Heart right ventricle (tissue), 16 donors: ENCODE results near the gene BDKRB2. TPM values are rescaled to one million over a fixed set of nuclear protein-coding genes. Genes with fewer than 3 reads are reported as not detected.
A peak's percentile ranks its signal among the peaks of the same experiment; 100 is the strongest.

Experiments
- ATAC-seq, 8 donors: fragments of 200-7000 bp; cut with Tn5 transposase; one replicate each; pipeline ENCODE4 v1.9.1; 2020; ENCODE audit warnings: mild to moderate bottlenecking in 8 of 8, moderate library complexity in 8 of 8, moderate number of reproducible peaks in 1 of 8
- DNase-seq, 2 donors: peaks; one replicate each; pipeline ENCODE4 v3.0.0-alpha.2; 2020
- H3K27ac ChIP-seq, 10 donors: fragments of 200-600 bp; sonication (generic) in 2 of 10; one replicate each; pipeline versions ENCODE4 v1.5.0 to v1.8.0; 2020 to 2022; ENCODE audit warnings: mild to moderate bottlenecking in 3 of 10
- H3K27me3 ChIP-seq, 7 donors: fragments of 200-600 bp; one replicate each; pipeline ENCODE4 v1.8.0; 2021 to 2022; ENCODE audit warnings: mild to moderate bottlenecking in 2 of 7
- H3K36me3 ChIP-seq, 9 donors: fragments of 200-600 bp; sonication (generic) in 1 of 9; one replicate each; pipeline versions ENCODE4 v1.5.0 to v1.8.0; 2020 to 2022; ENCODE audit warnings: mild to moderate bottlenecking in 2 of 9
- H3K4me1 ChIP-seq, 9 donors: fragments of 200-600 bp; sonication (generic) in 1 of 9; one replicate each; pipeline versions ENCODE4 v1.5.0 to v1.8.0; 2020 to 2022; ENCODE audit warnings: mild to moderate bottlenecking in 4 of 9
- H3K4me3 ChIP-seq, 10 donors: fragments of 200-600 bp; sonication (generic) in 2 of 10; one replicate each; pipeline versions ENCODE4 v1.5.0 to v1.8.0; 2020 to 2022; ENCODE audit warnings: mild to moderate bottlenecking in 7 of 10, moderate library complexity in 2 of 10
- H3K9me3 ChIP-seq, 11 donors: fragments of 200-600 bp in 10 of 11; sonication (generic) in 2 of 11; one replicate each; pipeline versions ENCODE4 v1.5.0 to v1.8.0; 2013 to 2022; ENCODE audit warnings: mild to moderate bottlenecking in 2 of 11, control low read depth in 1 of 11, moderate library complexity in 1 of 11
- CTCF ChIP-seq, 9 donors: fragments of 200-600 bp; sonication (generic) in 2 of 9; IDR thresholded peaks; one replicate each; pipeline versions ENCODE4 v1.5.0 to v1.8.0; 2021 to 2022; ENCODE audit warnings: antibody characterized with exemption in 9 of 9, mild to moderate bottlenecking in 5 of 9, moderate library complexity in 1 of 9
- WGBS, 2 donors: extraction: QIAGEN DNeasy Blood & Tissue Kit; methylation state at CpG; one replicate each; pipeline ENCODE4 v1.1.7; 2013; ENCODE audit warnings: inconsistent platforms in 1 of 2; 5-methylcytosine and 5-hydroxymethylcytosine counted together
- intact Hi-C, 10 donors: fragments of 100-400 bp; cut with DNase I; formaldehyde crosslinking; loops; one replicate each; pipeline versions ENCODE4 v1.11.1 to v1.14.2; 2022
- polyA plus RNA-seq, 2 donors: library from polyadenylated mRNA; stranded (reverse); fragments of 200-250 nt; gene quantifications; one replicate each; pipeline ENCODE4 v1.2.3, GENCODE V29; 2013
- total RNA-seq, 10 donors: library from RNA; stranded (reverse); fragmentation: NEBNext Ultra II Directional in 3 of 10; extraction: Animal tissue kit (Norgen Biotek cat#: 25700) in 3 of 10; gene quantifications; one replicate each; pipeline versions ENCODE4 v1.2.1 to v1.2.4, GENCODE V29; 2021 to 2023
- donor health status: Arrhythmogenic right ventricular cardiomyopathy.
- donor health status: ischemic (EF 13 %, LVEDD 7.1; RV severe dilation, severe dysfunction).
- donor health status: healthy with polysubstance abuse.
- donor health status: DM: no; HTN: yes; CAD: no.
- donor health status: DM: no; HTN: no; CAD: no.
- donor health status: ischemic (EF 25% LVEDD 6.9; RV normal size, moderate dysfunction).
- donor health status: ischemic (EF 25% LVEDD 5.7; RV mildly dilated, moderate dysfunction).
- donor health status: healthy.
- donor health status: DM: yes; HTN: yes; CAD: no.
- donor health status: Ischemic cardiomyopathy.
- donor health status: ischemic (EF 35%, LVEDD 5.7; RV mildly dilated, moderate dysfunction).
- donor health status: nonischemic (EF 11% LVEDD 7.7; RV severe dilation, severe dysfunction).
- donor health status: DM: yes; HTN: yes; CAD: no.
- donor health status: PGD.
- donor health status: ischemic (EF 29% LVEDD 5.4; RV normal size, mild dysfunction).
- donor health status: nonischemic (EF 23%, LVEDD 6.1; RV moderate dilation, normal function).

BDKRB2 gene
- total and polyA plus RNA-seq, 12 donors, result 0.19 to 3.6 (median 0.59) TPM

- whole genome bisulfite sequencing, 2 donors, result 60 to 66% methylated on average over 9 of the region's 9 CpGs
- Histone ChIP-seq H3K9me3 (no peaks in the 10 kb centered on the region), H3K27me3 (peaks cover 0 to 35% (median 17%) of the 10 kb centered on the region in 7 donors), H3K4me1 (peaks cover 0 to 26% (median 0%) of the 10 kb centered on the region in 9 donors), H3K4me3 (no peak overlapping the region), H3K27ac (no peak overlapping the region), H3K36me3 (no peaks in the 10 kb centered on the region)
- no peak for DNase-seq
- intact Hi-C loops, result no loop called here
- TF ChIP-seq CTCF (IDR thresholded peaks at IDR 0.05), result no peak
- ATAC-seq, result peak in 1 of 8 donors; percentile 23
Measured at GRCh38 chr14:96252999-96253539, 48.4 kb downstream of the BDKRB2 start.

GRCh38 chr14:96254687-96255086 lies 50.0 kb downstream of the BDKRB2 start:
- intact Hi-C loops, result no loop called here
- peaks cover 0 to 17% (median 0%) of the 10 kb centered on the region in 9 donors for H3K4me1 ChIP-seq
- no peak overlapping the region for H3K4me3 ChIP-seq
- peaks cover 0 to 35% (median 17%) of the 10 kb centered on the region in 7 donors for H3K27me3 ChIP-seq
- no peak for TF ChIP-seq CTCF (IDR thresholded peaks at IDR 0.05)
- no peak overlapping the region for H3K27ac ChIP-seq
- H3K9me3 ChIP-seq, result peaks cover 0 to 6% (median 2%) of the 10 kb centered on the region in 11 donors
- WGBS, 2 donors, result 77 to 81% methylated on average over 11 of the region's 11 CpGs
- no peaks in the 10 kb centered on the region for H3K36me3 ChIP-seq
- ATAC-seq (no peak), DNase-seq (no peak)

GRCh38 chr14:96255501-96256366 lies 51.1 kb downstream of the BDKRB2 start, which contains the start of gene BDKRB1:
Gene BDKRB1 (plus strand): TSS chr14:96256210. CDS start chr14:96263683, 7,473 bp downstream.
- no peaks in the 10 kb centered on the region for H3K36me3 ChIP-seq
- H3K27ac ChIP-seq, result peak within 1 kb of the TSS in 4 of 10 donors; percentile 5 to 64 (median 19)
- ATAC-seq (peak in 2 of 8 donors; percentile 57 to 61), DNase-seq (no peak)
- peaks cover 0 to 15% (median 6%) of the 10 kb centered on the region in 11 donors for H3K9me3 ChIP-seq
- peak within 1 kb of the TSS in 1 of 10 donors; percentile 9 for H3K4me3 ChIP-seq
- 60 to 62% methylated on average over 12 of the region's 12 CpGs for WGBS, 2 donors
- TF ChIP-seq CTCF (IDR thresholded peaks at IDR 0.05), result no peak
- intact Hi-C loops, result no loop called here
- H3K4me1 ChIP-seq, result peaks cover 0 to 18% (median 0%) of the 10 kb centered on the region in 9 donors
- H3K27me3 ChIP-seq, result peaks cover 0 to 28% (median 17%) of the 10 kb centered on the region in 7 donors

- WGBS, 2 donors, result 60 to 69% methylated on average over 4 of the region's 4 CpGs
- Histone ChIP-seq H3K27me3 (peaks cover 0 to 29% (median 17%) of the 10 kb centered on the region in 7 donors), H3K4me3 (peak overlapping the region in 1 of 10 donors; percentile 9), H3K4me1 (peaks cover 0 to 22% (median 0%) of the 10 kb centered on the region in 9 donors), H3K36me3 (no peaks in the 10 kb centered on the region), H3K27ac (peak overlapping the region in 3 of 10 donors; percentile 11 to 64 (median 27)), H3K9me3 (peaks cover 0 to 15% (median 6%) of the 10 kb centered on the region in 11 donors)
- ATAC-seq (peak in 1 of 8 donors; percentile 69), DNase-seq (no peak)
- TF ChIP-seq CTCF (IDR thresholded peaks at IDR 0.05), result peak in 1 of 9 donors; percentile 13
- intact Hi-C loops, result no loop called here
Measured at GRCh38 chr14:96256407-96256806, 51.8 kb downstream of the BDKRB2 start.
